ENCODE measurements around the gene CCDC146. TPM values are rescaled to one million over a fixed set of nuclear protein-coding genes. Genes with fewer than 3 reads are reported as not detected.

CCDC146 gene
- total and polyA plus RNA-seq, 8 donors, result 2.5 to 7.9 (median 3.3) TPM

DNA sequence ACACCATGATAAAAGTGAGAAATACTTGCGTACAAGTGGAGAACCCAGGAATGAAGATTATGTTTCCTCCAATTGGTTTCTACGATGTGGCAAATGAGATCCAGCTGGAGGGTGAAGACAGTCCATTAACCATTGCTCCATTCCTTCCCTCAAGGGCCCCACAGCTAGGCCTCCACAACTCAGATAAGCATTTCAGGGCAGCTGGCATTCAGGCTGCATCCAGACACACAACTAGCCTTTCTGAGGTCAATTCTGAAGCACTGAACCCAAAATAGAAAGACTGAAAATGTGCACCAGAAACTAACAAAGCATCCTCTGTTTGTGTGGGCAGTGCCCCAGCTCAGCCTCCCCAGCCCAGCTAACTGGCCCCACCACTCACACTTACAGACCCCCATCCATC, 198.9 kb downstream of the CCDC146 start:
- FAIRE-seq (no peak), ATAC-seq (no peak), DNase-seq (no peak)
- Histone ChIP-seq H3K27me3 (no peaks in the 10 kb centered on the region), H3K9me3 (no peaks in the 10 kb centered on the region), H3K27ac (no peak overlapping the region), H3K4me1 (no peaks in the 10 kb centered on the region), H3K4me3 (no peak overlapping the region), H3K36me3 (peaks cover 0 to 8% (median 0%) of the 10 kb centered on the region in 3 donors)
- intact Hi-C loops (cut with DNase I), result no loop called here
- 93 to 97% methylated on average over 2 of the region's 2 CpGs for WGBS, 2 donors
- TF ChIP-seq, protein P1, sequence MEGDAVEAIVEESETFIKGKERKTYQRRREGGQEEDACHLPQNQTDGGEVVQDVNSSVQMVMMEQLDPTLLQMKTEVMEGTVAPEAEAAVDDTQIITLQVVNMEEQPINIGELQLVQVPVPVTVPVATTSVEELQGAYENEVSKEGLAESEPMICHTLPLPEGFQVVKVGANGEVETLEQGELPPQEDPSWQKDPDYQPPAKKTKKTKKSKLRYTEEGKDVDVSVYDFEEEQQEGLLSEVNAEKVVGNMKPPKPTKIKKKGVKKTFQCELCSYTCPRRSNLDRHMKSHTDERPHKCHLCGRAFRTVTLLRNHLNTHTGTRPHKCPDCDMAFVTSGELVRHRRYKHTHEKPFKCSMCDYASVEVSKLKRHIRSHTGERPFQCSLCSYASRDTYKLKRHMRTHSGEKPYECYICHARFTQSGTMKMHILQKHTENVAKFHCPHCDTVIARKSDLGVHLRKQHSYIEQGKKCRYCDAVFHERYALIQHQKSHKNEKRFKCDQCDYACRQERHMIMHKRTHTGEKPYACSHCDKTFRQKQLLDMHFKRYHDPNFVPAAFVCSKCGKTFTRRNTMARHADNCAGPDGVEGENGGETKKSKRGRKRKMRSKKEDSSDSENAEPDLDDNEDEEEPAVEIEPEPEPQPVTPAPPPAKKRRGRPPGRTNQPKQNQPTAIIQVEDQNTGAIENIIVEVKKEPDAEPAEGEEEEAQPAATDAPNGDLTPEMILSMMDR (IDR thresholded peaks at IDR 0.05), result no peak

GRCh38 chr7:77326131-77326530, 203.7 kb downstream of the CCDC146 start:
- Histone ChIP-seq H3K36me3 (no peaks in the 10 kb centered on the region), H3K9me3 (no peaks in the 10 kb centered on the region), H3K27me3 (no peaks in the 10 kb centered on the region), H3K27ac (no peak overlapping the region), H3K4me1 (no peaks in the 10 kb centered on the region), H3K4me3 (no peak overlapping the region)
- DNase-seq (no peak), FAIRE-seq (no peak), ATAC-seq (no peak)
- intact Hi-C loops (cut with DNase I), result no loop called here
- TF ChIP-seq, protein P1 (IDR thresholded peaks at IDR 0.05), result no peak
- WGBS, 2 donors, result 90 to 91% methylated on average over 3 of the region's 3 CpGs

DNA sequence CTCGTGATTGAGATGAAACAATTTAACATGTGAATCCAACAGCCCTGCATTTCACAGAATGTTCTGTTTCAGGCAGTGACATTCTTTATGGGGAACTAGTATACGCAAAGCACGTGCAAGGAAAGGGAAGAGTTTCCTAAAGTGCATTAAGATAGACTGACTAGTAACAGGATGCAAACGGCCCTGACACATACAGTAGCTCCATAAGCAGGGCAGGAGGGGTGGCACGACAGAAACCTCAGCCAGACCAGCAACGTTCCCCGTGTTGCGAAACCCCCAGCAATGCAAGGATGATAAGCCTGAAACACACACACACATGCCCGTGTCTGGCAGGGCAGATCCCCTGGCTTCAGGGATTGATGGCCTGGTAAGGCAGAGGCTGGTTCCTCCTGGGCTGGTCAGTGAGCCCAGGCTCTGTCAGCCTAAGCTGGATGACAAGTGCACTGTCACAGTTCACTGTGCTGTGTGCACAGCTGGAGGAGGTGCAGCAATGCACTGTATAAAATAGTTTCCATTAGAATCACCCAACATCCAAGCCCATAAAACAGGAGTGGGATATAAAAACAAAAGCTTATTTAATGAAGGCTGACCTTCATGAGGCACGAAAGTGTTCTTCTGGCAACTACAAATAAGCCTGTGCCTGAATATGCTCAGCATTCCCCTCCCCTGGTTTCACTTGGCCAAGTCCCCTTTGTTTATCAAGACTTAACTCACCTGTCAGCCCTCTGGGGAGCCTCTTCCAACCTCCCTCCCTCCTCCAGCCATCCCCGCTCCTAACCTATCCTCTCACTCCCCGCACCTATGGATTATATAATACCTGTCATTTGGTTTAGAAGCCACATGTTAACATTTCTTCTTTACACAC, 204.9 kb downstream of the CCDC146 start:
- H3K4me1 ChIP-seq, result no peaks in the 10 kb centered on the region
- H3K4me3 ChIP-seq, result no peak overlapping the region
- H3K27ac ChIP-seq, result no peak overlapping the region
- FAIRE-seq (no peak), DNase-seq (peak in 1 of 6 donors; percentile 21), ATAC-seq (peak in 3 of 4 donors; percentile 29 to 40 (median 40))
- H3K36me3 ChIP-seq, result no peaks in the 10 kb centered on the region
- no peaks in the 10 kb centered on the region for H3K27me3 ChIP-seq
- intact Hi-C loops (cut with DNase I), result no loop called here
- 52 to 59% methylated on average over 12 of the region's 12 CpGs for WGBS, 2 donors
- no peaks in the 10 kb centered on the region for H3K9me3 ChIP-seq
- TF ChIP-seq, protein P1 (IDR thresholded peaks at IDR 0.05), result no peak

GRCh38 chr7:77327932-77328628, 205.7 kb downstream of the CCDC146 start:
- no peaks in the 10 kb centered on the region for H3K4me1 ChIP-seq
- no peak for FAIRE-seq
- no peak for ATAC-seq
- WGBS, 2 donors, result 81 to 85% methylated on average over 6 of the region's 6 CpGs
- no peaks in the 10 kb centered on the region for H3K9me3 ChIP-seq
- H3K4me3 ChIP-seq, result no peak overlapping the region
- H3K27me3 ChIP-seq, result no peaks in the 10 kb centered on the region
- TF ChIP-seq, protein P1 (IDR thresholded peaks at IDR 0.05), result no peak
- intact Hi-C loops (cut with DNase I), result no loop called here
- H3K27ac ChIP-seq, result no peak overlapping the region
- DNase-seq, result peak in 1 of 6 donors; percentile 17
- H3K36me3 ChIP-seq, result no peaks in the 10 kb centered on the region

Measured in pancreas (tissue), 10 donors.